Mesenchymal stem cell (in vitro differentiated cells and primary cell): ENCODE measurements around the gene SIDT2.

Experiments used
- DNase-seq: peaks from one replicate; pipeline ENCODE4 v3.0.0-alpha.2; 2013
- H2AFZ ChIP-seq: one replicate; pipeline ENCODE4 v1.6.1; 2013; ENCODE audit warnings: low read depth, mild to moderate bottlenecking, control low read depth, inconsistent platforms, low read length, moderate library complexity
- H2AK5ac ChIP-seq: 2 replicates; pipeline ENCODE4 v1.6.1; 2013; ENCODE audit warnings: low read length, moderate library complexity, mild to moderate bottlenecking, inconsistent platforms; ENCODE audit not compliant: severe bottlenecking
- H2BK120ac ChIP-seq: one replicate; pipeline ENCODE4 v1.6.1; 2013; ENCODE audit warnings: low read depth, mild to moderate bottlenecking, inconsistent platforms, low read length, moderate library complexity
- H2BK12ac ChIP-seq, 2 experiments: one replicate each; pipeline ENCODE4 v1.6.1; 2013; ENCODE audit warnings: inconsistent platforms in 2 of 2, low read length in 2 of 2, mild to moderate bottlenecking in 2 of 2, moderate library complexity in 2 of 2, control low read depth in 1 of 2
- H2BK15ac ChIP-seq: one replicate; pipeline ENCODE4 v1.6.1; 2013; ENCODE audit warnings: mild to moderate bottlenecking, low read depth, inconsistent platforms; ENCODE audit not compliant: poor library complexity, severe bottlenecking
- H2BK5ac ChIP-seq: 2 replicates; pipeline ENCODE4 v1.6.1; 2013; ENCODE audit warnings: low read depth, mild to moderate bottlenecking, low read length, control low read depth, inconsistent platforms; ENCODE audit not compliant: poor library complexity, severe bottlenecking
- H3K14ac ChIP-seq, 2 experiments: one replicate each; pipeline ENCODE4 v1.6.1; 2013; ENCODE audit warnings: inconsistent platforms in 2 of 2, low read length in 2 of 2, control low read depth in 1 of 2, mild to moderate bottlenecking in 1 of 2, moderate library complexity in 1 of 2
- H3K18ac ChIP-seq, 2 experiments: one replicate each; pipeline ENCODE4 v1.6.1; 2013; ENCODE audit warnings: inconsistent platforms in 2 of 2, low read length in 2 of 2, control low read depth in 1 of 2, low read depth in 1 of 2, mild to moderate bottlenecking in 1 of 2
- H3K23ac ChIP-seq, 2 experiments: one replicate each; pipeline ENCODE4 v1.6.1; 2013; ENCODE audit warnings: inconsistent platforms in 2 of 2, low read length in 2 of 2, mild to moderate bottlenecking in 2 of 2, moderate library complexity in 2 of 2, control low read depth in 1 of 2
- H3K27ac ChIP-seq: 2 replicates; pipeline ENCODE4 v1.5.1; 2013; ENCODE audit warnings: mild to moderate bottlenecking, moderate library complexity, low read length, control low read depth, inconsistent platforms; ENCODE audit not compliant: poor library complexity, severe bottlenecking
- H3K27me3 ChIP-seq, 2 experiments: 2 replicates each; pipeline versions ENCODE4 v1.6.1 to v1.7.0; 2013; ENCODE audit warnings: low read length in 2 of 2, mild to moderate bottlenecking in 2 of 2, moderate library complexity in 2 of 2, control low read depth in 1 of 2, inconsistent platforms in 1 of 2; ENCODE audit not compliant: control insufficient read depth in 1 of 2, insufficient read depth in 1 of 2
- H3K36me3 ChIP-seq, 2 experiments: 2 replicates each; pipeline versions ENCODE4 v1.6.1 to v1.7.0; 2013; ENCODE audit warnings: low read length in 2 of 2, control low read depth in 1 of 2, inconsistent platforms in 1 of 2, low read depth in 1 of 2, mild to moderate bottlenecking in 1 of 2; ENCODE audit not compliant: insufficient read depth in 2 of 2, control insufficient read depth in 1 of 2
- H3K4ac ChIP-seq, 2 experiments: one replicate each; pipeline ENCODE4 v1.6.1; 2013; ENCODE audit warnings: inconsistent platforms in 2 of 2, low read length in 2 of 2, mild to moderate bottlenecking in 2 of 2, moderate library complexity in 2 of 2, control low read depth in 1 of 2, low read depth in 1 of 2
- H3K4me1 ChIP-seq: 2 replicates; pipeline ENCODE4 v1.6.1; 2013; ENCODE audit warnings: low read depth, low read length, control low read depth; ENCODE audit not compliant: control insufficient read depth, insufficient read depth
- H3K4me2 ChIP-seq: 2 replicates; pipeline ENCODE4 v1.6.1; 2013; ENCODE audit warnings: low read length, mild to moderate bottlenecking, inconsistent platforms; ENCODE audit not compliant: poor library complexity, severe bottlenecking
- H3K4me3 ChIP-seq, 2 experiments: 2 replicates each; pipeline versions ENCODE4 v1.5.1 to v1.7.0; 2013; ENCODE audit warnings: low read length in 2 of 2, mild to moderate bottlenecking in 2 of 2, control low read depth in 1 of 2, low read depth in 1 of 2; ENCODE audit not compliant: insufficient read depth in 1 of 2
- H3K79me1 ChIP-seq: replicated peaks from 2 replicates; pipeline ENCODE4 v1.6.1; 2013; ENCODE audit warnings: mild to moderate bottlenecking, control low read depth, low read length, inconsistent platforms; ENCODE audit not compliant: poor library complexity, severe bottlenecking
- H3K9ac ChIP-seq: 2 replicates; pipeline ENCODE4 v1.7.0; 2013; ENCODE audit warnings: mild to moderate bottlenecking, low read length, moderate library complexity
- H3K9me3 ChIP-seq: 2 replicates; pipeline ENCODE4 v1.7.0; 2013; ENCODE audit warnings: mild to moderate bottlenecking, low read length; ENCODE audit not compliant: control insufficient read depth
- H4K8ac ChIP-seq: one replicate; pipeline ENCODE4 v1.6.1; 2013; ENCODE audit warnings: inconsistent platforms, mild to moderate bottlenecking, low read length, moderate library complexity
- H4K91ac ChIP-seq: one replicate; pipeline ENCODE4 v1.6.1; 2013; ENCODE audit warnings: mild to moderate bottlenecking, low read length, inconsistent platforms
- WGBS: methylation state at CpG from one replicate; pipeline ENCODE4 v1.1.7; 2013; ENCODE audit warnings: mixed read lengths; 5-methylcytosine and 5-hydroxymethylcytosine counted together

The SIDT2 gene

GRCh38 chr11:117219995-117220394 lies 41.5 kb downstream of the SIDT2 start:
- Histone ChIP-seq H3K27me3 (no peaks in the 10 kb centered on the region), H3K4me1 (peaks cover 8% of the 10 kb centered on the region), H3K9ac (peak overlapping the region; percentile 16), H3K9me3 (no peaks in the 10 kb centered on the region), H3K79me1 (peaks cover 5% of the 10 kb centered on the region), H2AFZ (no peak overlapping the region), H2BK12ac (no peak overlapping the region), H3K4me3 (no peak overlapping the region), H4K91ac (no peak overlapping the region), H3K4me2 (no peak overlapping the region), H3K14ac (no peak overlapping the region), H3K23ac (no peak overlapping the region), H4K8ac (no peak overlapping the region), H3K36me3 (peaks cover 62 to 70% of the 10 kb centered on the region in 2 experiments), H3K27ac (no peak overlapping the region), H2AK5ac (no peak overlapping the region), H2BK5ac (no peak overlapping the region), H2BK120ac (no peak overlapping the region), H2BK15ac (no peak overlapping the region), H3K4ac (no peak overlapping the region), H3K18ac (no peak overlapping the region)
- no peak for DNase-seq
- 98% methylated on average over 4 of the region's 4 CpGs for WGBS

- Histone ChIP-seq H3K79me1 (peaks cover 7% of the 10 kb centered on the region), H3K9me3 (no peaks in the 10 kb centered on the region), H3K27me3 (no peaks in the 10 kb centered on the region), H4K8ac (no peak overlapping the region), H3K4ac (no peak overlapping the region), H3K36me3 (peaks cover 67 to 74% of the 10 kb centered on the region in 2 experiments), H2AK5ac (no peak overlapping the region), H3K9ac (peak overlapping the region; percentile 51), H2BK15ac (no peak overlapping the region), H2AFZ (no peak overlapping the region), H3K14ac (no peak overlapping the region), H3K4me3 (peak overlapping the region in 1 of 2 experiments; percentile 2), H3K27ac (no peak overlapping the region), H4K91ac (no peak overlapping the region), H3K23ac (no peak overlapping the region), H3K18ac (no peak overlapping the region), H3K4me1 (peaks cover 8% of the 10 kb centered on the region), H3K4me2 (no peak overlapping the region), H2BK120ac (no peak overlapping the region), H2BK12ac (no peak overlapping the region), H2BK5ac (no peak overlapping the region)
- 96% methylated on average over 9 of the region's 9 CpGs for WGBS
- DNase-seq, result no peak
These were observed 42.0 kb downstream of the SIDT2 start for GRCh38 chr11:117220568-117220967.

DNA sequence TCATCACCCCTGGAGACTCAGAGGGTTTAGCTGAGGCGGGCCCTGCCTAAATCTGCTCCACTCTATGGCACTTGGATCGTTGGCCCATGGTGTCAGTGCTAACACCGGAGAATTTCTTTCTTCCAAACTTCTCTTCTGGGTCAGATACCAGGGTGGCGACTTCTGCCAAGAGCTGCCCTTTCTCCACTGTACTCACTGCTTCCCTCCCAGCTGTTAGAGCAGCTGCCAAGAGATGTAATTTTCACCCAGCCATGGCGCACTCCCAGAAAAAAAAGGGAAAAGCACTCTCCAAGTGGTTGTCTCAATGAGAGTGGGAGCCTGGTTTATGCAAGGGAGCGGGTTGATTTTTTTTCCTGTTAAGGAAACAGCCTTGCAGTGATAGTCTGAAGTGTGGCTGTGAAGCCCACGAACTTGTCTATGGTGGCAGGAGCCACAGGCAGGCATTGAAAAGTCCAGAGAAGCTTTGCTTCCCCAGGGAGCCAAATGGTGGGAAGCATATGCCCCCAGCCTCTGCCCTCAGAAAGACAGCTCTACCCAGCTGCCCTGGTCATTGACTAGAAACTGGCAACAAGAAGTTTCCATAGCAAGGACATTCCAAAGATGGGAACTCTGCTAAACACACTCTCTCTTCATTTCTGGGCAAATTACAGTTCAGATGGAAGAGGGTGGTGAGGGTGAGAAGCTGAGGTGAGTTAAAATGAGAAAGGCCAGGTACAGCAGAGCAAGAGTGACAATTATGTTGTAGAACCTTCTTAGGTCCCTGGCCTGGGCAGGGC lies 42.6 kb downstream of the SIDT2 start:
- Histone ChIP-seq H4K91ac (no peak overlapping the region), H3K27me3 (no peaks in the 10 kb centered on the region), H3K27ac (no peak overlapping the region), H2BK15ac (no peak overlapping the region), H3K36me3 (peaks cover 67 to 72% of the 10 kb centered on the region in 2 experiments), H4K8ac (no peak overlapping the region), H3K4me1 (peaks cover 8% of the 10 kb centered on the region), H2BK120ac (no peak overlapping the region), H2AK5ac (no peak overlapping the region), H2BK5ac (no peak overlapping the region), H3K9me3 (no peaks in the 10 kb centered on the region), H3K79me1 (peaks cover 7% of the 10 kb centered on the region), H3K14ac (no peak overlapping the region), H3K9ac (peak overlapping the region; percentile 51), H3K4me3 (no peak overlapping the region), H3K4ac (no peak overlapping the region), H3K23ac (no peak overlapping the region), H3K4me2 (no peak overlapping the region), H3K18ac (peak overlapping the region in 1 of 2 experiments; percentile 1), H2BK12ac (no peak overlapping the region), H2AFZ (no peak overlapping the region)
- DNase-seq, result no peak
- WGBS, result 86% methylated on average over 7 of the region's 7 CpGs

GRCh38 chr11:117221775-117222517 lies 43.4 kb downstream of the SIDT2 start:
- H3K36me3 ChIP-seq, result peaks cover 72% of the 10 kb centered on the region in 2 experiments
- H3K18ac ChIP-seq, result peak overlapping the region in 1 of 2 experiments; percentile 1
- H4K8ac ChIP-seq, result no peak overlapping the region
- H3K23ac ChIP-seq, result no peak overlapping the region
- H2AK5ac ChIP-seq, result no peak overlapping the region
- no peak overlapping the region for H3K4ac ChIP-seq
- H3K27me3 ChIP-seq, result no peaks in the 10 kb centered on the region
- H3K79me1 ChIP-seq, result peaks cover 7% of the 10 kb centered on the region
- H3K9me3 ChIP-seq, result no peaks in the 10 kb centered on the region
- no peak overlapping the region for H2BK15ac ChIP-seq
- no peak overlapping the region for H2BK12ac ChIP-seq
- peaks cover 8% of the 10 kb centered on the region for H3K4me1 ChIP-seq
- no peak overlapping the region for H2AFZ ChIP-seq
- WGBS, result 89% methylated on average over 6 of the region's 7 CpGs
- H2BK120ac ChIP-seq, result no peak overlapping the region
- peak overlapping the region in 1 of 2 experiments; percentile 27 for H3K4me3 ChIP-seq
- H3K14ac ChIP-seq, result no peak overlapping the region
- no peak overlapping the region for H3K4me2 ChIP-seq
- no peak overlapping the region for H3K27ac ChIP-seq
- no peak overlapping the region for H2BK5ac ChIP-seq
- H3K9ac ChIP-seq, result peak overlapping the region; percentile 51
- DNase-seq, result no peak
- H4K91ac ChIP-seq, result no peak overlapping the region
